ENCODE results near the gene ZNF85. TPM values are rescaled to one million over a fixed set of nuclear protein-coding genes. Genes with fewer than 3 reads are reported as not detected.
A peak's percentile ranks its signal among the peaks of the same experiment; 100 is the strongest.
"Not testable (repeated sequence)": the region's sequence is repeated elsewhere in the genome, so short reads cannot be mapped to it uniquely, and the experiment has no call there.

The ZNF85 gene
- total RNA-seq (10 to 100 TPM; 14.2 to 26.9 TPM), polyA plus RNA-seq (ENCODE audit: insufficient read length in 2 of 2) (10 to 100 TPM; 10.2 to 13.6 TPM)
- long read RNA-seq, donor 1, partial matches to known transcripts, result 0 of 4 reads
- long read RNA-seq, donor 1, other reads (novel, unspliced or antisense), result 0 of 4 reads
- long read RNA-seq, donor 2, partial matches to known transcripts, result 0 of 1 reads
- long read RNA-seq, donor 2, other reads (novel, unspliced or antisense), result 0 of 1 reads
- long read RNA-seq, donor 3, partial matches to known transcripts, result 0 of 6 reads
- long read RNA-seq, donor 3, other reads (novel, unspliced or antisense), result 0 of 6 reads
- long read RNA-seq, donor 4, transcript ZNF85-202 (4 exons, 2,296 nt), result major isoform, 13 of 20 reads
- long read RNA-seq, donor 4, partial matches to known transcripts, result 0 of 20 reads
- long read RNA-seq, donor 4, other reads (novel, unspliced or antisense), result 0 of 20 reads

DNA sequence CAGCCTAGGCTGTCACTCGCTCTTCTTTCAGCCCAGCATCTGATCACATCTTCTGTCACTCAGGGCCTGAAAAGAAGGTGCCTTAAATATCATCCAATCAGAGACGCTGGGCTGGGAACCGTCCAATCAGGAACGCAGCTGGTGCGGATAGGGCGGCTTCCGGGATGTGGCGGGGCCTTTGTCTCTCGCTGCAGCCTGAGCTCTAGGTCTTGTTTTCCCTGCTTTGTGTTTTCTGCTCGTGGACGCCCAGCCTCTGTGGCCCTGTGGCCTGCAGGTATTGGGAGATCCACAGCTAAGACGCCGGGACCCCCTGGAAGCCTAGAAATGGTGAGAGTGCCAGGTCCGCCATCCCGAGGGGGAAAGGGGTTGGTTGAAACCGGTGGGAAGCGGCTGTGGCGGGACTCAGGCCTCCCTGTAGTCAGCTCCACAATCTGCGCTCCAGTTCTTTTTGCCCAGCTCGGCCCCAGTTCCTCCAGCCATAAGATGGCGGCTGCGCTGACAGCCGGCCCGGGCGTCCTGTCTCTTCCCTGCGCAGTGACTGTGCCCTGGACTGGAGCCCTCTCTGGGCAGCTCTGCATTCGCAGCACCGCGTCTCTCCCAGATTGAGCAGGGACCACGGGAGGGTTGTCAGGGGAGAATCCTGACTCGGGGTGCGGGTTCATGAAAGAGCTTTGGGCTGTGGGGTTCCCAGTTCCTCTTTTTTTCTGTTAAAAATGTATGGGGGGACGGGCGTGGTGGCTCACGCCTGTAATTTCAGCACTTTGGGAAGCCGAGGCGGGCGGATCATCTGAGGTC is at the start of gene ZNF85:
TSS of gene ZNF85 (plus strand) at position 175 of the 795 bp plus-strand sequence. CDS start at position 325, 150 bp downstream.
- H3K36me3 ChIP-seq (ENCODE audit: control insufficient read depth, insufficient read depth, low read length), result no peaks in the 10 kb centered on the region
- H3K9me3 ChIP-seq (ENCODE audit: control insufficient read depth, insufficient read depth, low read length), result no peaks in the 10 kb centered on the region
- peak within 1 kb of the TSS; percentile 72 for H3K4me3 ChIP-seq (ENCODE audit: low read depth, low read length)
- WGBS (ENCODE audit: insufficient coverage), result under 1% methylated on average over 38 of the region's 38 CpGs
- H3K4me1 ChIP-seq (ENCODE audit: control insufficient read depth, insufficient read depth, low read length), result peaks cover 6% of the 10 kb centered on the region
- H3K27me3 ChIP-seq (ENCODE audit: control insufficient read depth, insufficient read depth, low read length), result no peaks in the 10 kb centered on the region
- H3K27ac ChIP-seq (ENCODE audit: low read depth, low read length), result peak within 1 kb of the TSS; percentile 92
- DNase-seq (ENCODE audit: low read depth in 4 of 6, low spot score in 6 of 6), result peak; percentile 86 to 99 (median 90)

DNA sequence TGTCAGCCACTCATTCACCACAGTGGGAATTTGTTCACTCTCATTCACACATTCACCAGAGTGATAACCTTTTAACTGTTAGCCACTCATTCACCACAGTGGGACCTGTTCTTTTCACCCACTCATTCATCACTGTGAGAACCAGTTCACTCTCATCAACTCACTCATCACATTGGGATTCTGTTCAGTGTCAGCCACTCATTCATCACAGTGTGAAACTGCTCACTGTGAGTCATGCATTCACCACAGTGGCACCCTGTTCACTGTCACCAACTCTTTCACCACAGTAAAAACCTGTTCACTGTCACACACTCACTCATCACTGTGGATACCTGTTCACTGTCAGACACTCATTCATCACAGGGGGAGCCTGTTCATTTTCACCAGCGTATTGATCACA is 43.5 kb upstream of the ZNF85 start:
- WGBS (ENCODE audit: insufficient coverage), result 80% methylated on average over 1 of the region's 1 CpG
- Histone ChIP-seq H3K27ac (ENCODE audit: low read depth, low read length) (no peak overlapping the region), H3K27me3 (ENCODE audit: control insufficient read depth, insufficient read depth, low read length) (no peaks in the 10 kb centered on the region), H3K36me3 (ENCODE audit: control insufficient read depth, insufficient read depth, low read length) (no peaks in the 10 kb centered on the region), H3K4me1 (ENCODE audit: control insufficient read depth, insufficient read depth, low read length) (no peaks in the 10 kb centered on the region), H3K4me3 (ENCODE audit: low read depth, low read length) (no peak overlapping the region), H3K9me3 (ENCODE audit: control insufficient read depth, insufficient read depth, low read length) (peaks cover 2% of the 10 kb centered on the region)
- DNase-seq (ENCODE audit: low read depth in 4 of 6, low spot score in 6 of 6), result no peak

DNA sequence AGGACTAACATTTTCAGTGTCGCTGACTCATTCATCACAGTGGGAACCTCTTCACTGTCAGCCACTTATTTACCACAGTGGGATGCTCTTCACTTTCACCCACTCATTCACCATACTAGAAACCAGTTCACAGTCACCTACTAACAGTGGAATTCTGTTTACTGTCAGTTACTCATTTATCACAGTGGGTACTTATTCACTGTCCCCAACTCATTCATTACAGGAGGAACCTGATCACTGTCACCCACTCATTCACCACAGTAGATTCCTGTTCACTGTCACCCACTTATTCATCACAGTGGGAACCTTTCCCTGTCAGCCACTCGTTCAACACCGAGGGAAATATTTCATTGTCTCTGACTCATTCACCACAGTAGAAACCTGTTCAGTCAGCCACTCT is 10.1 kb upstream of the ZNF85 start:
- 76% methylated on average over 3 of the region's 3 CpGs for WGBS (ENCODE audit: insufficient coverage)
- Histone ChIP-seq H3K27ac (ENCODE audit: low read depth, low read length) (no peak overlapping the region), H3K4me1 (ENCODE audit: control insufficient read depth, insufficient read depth, low read length) (no peaks in the 10 kb centered on the region), H3K27me3 (ENCODE audit: control insufficient read depth, insufficient read depth, low read length) (no peaks in the 10 kb centered on the region), H3K36me3 (ENCODE audit: control insufficient read depth, insufficient read depth, low read length) (no peaks in the 10 kb centered on the region), H3K4me3 (ENCODE audit: low read depth, low read length) (no peak overlapping the region), H3K9me3 (ENCODE audit: control insufficient read depth, insufficient read depth, low read length) (peaks cover 3% of the 10 kb centered on the region)
- no peak for DNase-seq (ENCODE audit: low read depth in 4 of 6, low spot score in 6 of 6)

DNA sequence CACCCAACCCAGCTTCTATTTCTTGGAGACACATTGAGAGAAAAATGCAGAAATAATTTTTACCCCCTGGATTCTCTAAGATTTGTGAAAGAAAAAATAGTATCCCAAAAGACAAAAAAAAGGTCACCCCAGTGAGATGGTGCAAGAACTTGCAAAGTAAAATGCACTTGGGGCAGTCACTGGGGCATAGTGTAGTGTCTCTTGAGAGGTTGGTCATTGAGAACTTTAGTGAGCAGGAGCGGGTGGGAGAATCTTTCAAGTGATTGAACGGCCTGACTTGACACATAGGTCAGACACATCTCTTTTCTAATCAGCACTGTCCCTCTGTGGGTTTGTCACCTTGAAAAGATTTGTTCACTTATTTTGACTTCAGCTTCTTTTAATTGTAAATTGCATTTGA is 2.4 kb downstream of the ZNF85 start:
- no peak for DNase-seq (ENCODE audit: low read depth in 4 of 6, low spot score in 6 of 6)
- no peaks in the 10 kb centered on the region for H3K27me3 ChIP-seq (ENCODE audit: control insufficient read depth, insufficient read depth, low read length)
- H3K36me3 ChIP-seq (ENCODE audit: control insufficient read depth, insufficient read depth, low read length), result peaks cover 3% of the 10 kb centered on the region
- H3K4me3 ChIP-seq (ENCODE audit: low read depth, low read length), result no peak overlapping the region
- H3K9me3 ChIP-seq (ENCODE audit: control insufficient read depth, insufficient read depth, low read length), result no peaks in the 10 kb centered on the region
- WGBS (ENCODE audit: insufficient coverage), result no CpG with 5 or more reads among the region's 2 CpGs
- H3K27ac ChIP-seq (ENCODE audit: low read depth, low read length), result no peak overlapping the region
- peaks cover 6% of the 10 kb centered on the region for H3K4me1 ChIP-seq (ENCODE audit: control insufficient read depth, insufficient read depth, low read length)

DNA sequence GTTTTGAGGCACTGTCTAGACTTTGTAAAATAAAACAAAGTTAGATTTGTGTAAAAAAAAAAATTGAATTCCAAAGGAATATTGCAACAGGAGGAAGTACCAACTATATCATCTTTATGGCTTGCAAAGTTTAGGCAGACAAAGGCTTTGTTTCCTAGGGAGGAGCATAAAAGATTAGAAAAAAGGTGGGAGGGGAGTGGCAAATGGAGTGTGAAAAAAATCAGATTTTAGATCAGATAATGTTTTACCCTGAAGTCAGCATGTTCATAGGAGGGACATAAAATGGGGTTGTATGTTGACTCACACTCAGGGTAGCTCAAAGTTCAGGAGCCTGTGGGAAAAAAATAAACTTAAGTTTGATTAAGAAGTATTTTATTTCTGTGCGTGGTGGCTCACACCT is 3.7 kb downstream of the ZNF85 start:
- no peak overlapping the region for H3K4me3 ChIP-seq (ENCODE audit: low read depth, low read length)
- H3K27me3 ChIP-seq (ENCODE audit: control insufficient read depth, insufficient read depth, low read length), result no peaks in the 10 kb centered on the region
- no peak for DNase-seq (ENCODE audit: low read depth in 4 of 6, low spot score in 6 of 6)
- no peak overlapping the region for H3K27ac ChIP-seq (ENCODE audit: low read depth, low read length)
- H3K4me1 ChIP-seq (ENCODE audit: control insufficient read depth, insufficient read depth, low read length), result peaks cover 6% of the 10 kb centered on the region
- H3K36me3 ChIP-seq (ENCODE audit: control insufficient read depth, insufficient read depth, low read length), result peaks cover 3% of the 10 kb centered on the region
- no peaks in the 10 kb centered on the region for H3K9me3 ChIP-seq (ENCODE audit: control insufficient read depth, insufficient read depth, low read length)
- no CpG with 5 or more reads among the region's 1 CpG for WGBS (ENCODE audit: insufficient coverage)

DNA sequence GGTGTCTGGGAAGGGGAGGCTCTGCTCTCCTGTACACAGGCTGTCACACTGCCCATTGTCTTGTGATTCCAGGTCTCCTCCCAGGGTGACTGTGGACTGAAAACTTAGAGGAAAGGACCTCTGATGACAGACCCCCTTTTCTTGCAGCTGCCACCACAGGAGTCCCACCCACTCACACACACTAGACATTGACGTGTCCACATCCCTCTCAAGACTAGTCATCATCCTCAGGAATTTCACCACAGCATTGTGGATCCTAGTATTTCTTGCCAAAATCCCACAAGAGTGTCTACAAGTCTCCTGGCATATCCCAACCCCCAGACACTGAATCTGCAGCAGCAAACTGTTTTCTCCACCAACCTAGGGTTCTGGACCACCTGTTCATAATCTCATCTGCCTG is 5.3 kb downstream of the ZNF85 start:
- Histone ChIP-seq H3K27me3 (ENCODE audit: control insufficient read depth, insufficient read depth, low read length) (no peaks in the 10 kb centered on the region), H3K4me3 (ENCODE audit: low read depth, low read length) (no peak overlapping the region), H3K9me3 (ENCODE audit: control insufficient read depth, insufficient read depth, low read length) (no peaks in the 10 kb centered on the region), H3K36me3 (ENCODE audit: control insufficient read depth, insufficient read depth, low read length) (peaks cover 3% of the 10 kb centered on the region), H3K27ac (ENCODE audit: low read depth, low read length) (no peak overlapping the region), H3K4me1 (ENCODE audit: control insufficient read depth, insufficient read depth, low read length) (peaks cover 6% of the 10 kb centered on the region)
- WGBS (ENCODE audit: insufficient coverage), result 100% methylated on average over 1 of the region's 1 CpG
- no peak for DNase-seq (ENCODE audit: low read depth in 4 of 6, low spot score in 6 of 6)

DNA sequence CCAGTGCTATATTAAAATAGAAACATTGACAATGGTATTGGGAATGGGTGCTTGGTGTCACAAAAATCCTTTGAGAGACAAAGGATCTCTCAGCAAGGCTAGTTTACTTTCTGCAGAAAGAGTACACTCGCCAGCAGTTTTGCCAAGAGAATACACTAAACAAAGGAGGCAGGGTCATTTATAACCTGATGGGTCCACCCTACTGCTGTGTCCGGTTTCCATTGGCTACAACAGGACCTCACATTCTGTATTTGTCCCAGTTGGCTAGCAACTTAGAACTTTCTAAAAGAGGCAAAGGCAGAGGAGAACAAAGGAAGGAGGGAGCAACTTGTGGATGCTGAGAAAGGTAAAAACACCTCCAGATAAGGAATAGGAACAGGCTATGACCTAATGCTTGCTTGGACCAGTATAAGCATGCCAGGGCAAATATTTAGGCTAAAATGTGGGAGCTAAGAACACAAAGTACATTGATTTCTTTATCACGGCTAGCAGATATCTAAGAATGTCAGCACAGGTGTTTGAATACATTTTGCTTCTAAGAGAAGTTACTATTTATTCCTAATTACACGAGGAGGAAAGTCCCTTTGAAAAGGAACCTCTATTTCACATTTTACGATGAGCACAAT is 13.4 kb downstream of the ZNF85 start:
- not testable (repeated sequence) for H3K36me3 ChIP-seq (ENCODE audit: control insufficient read depth, insufficient read depth, low read length); H3K9me3 ChIP-seq (ENCODE audit: control insufficient read depth, insufficient read depth, low read length); H3K4me3 ChIP-seq (ENCODE audit: low read depth, low read length); H3K27ac ChIP-seq (ENCODE audit: low read depth, low read length); H3K4me1 ChIP-seq (ENCODE audit: control insufficient read depth, insufficient read depth, low read length); DNase-seq (ENCODE audit: low read depth in 4 of 6, low spot score in 6 of 6); H3K27me3 ChIP-seq (ENCODE audit: control insufficient read depth, insufficient read depth, low read length)
- WGBS (ENCODE audit: insufficient coverage), result 89% methylated on average over 1 of the region's 5 CpGs

DNA sequence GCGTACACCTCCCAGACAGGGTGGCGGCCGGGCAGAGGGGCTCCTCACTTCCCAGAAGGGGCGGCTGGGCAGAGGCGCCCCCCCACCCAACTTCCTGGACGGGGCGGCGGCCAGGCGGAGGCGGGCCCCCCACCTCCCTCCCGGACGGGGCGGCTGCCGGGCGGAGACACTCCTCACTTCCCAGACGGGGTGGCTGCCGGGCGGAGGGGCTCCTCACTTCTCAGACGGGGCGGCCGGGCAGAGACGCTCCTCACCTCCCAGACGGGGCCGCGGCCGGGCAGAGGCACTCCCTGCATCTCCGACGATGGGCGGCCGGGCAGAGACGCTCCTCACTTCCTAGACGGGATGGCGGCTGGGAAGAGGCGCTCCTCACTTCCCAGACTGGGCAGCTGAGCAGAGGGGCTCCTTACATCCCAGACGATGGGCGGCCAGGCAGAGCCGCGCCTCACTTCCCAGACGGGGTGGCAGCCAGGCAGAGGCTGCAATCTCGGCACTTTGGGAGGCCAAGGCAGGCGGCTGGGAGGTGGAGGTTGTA is 29.6 kb downstream of the ZNF85 start:
- not testable (repeated sequence) for H3K4me1 ChIP-seq (ENCODE audit: control insufficient read depth, insufficient read depth, low read length); H3K36me3 ChIP-seq (ENCODE audit: control insufficient read depth, insufficient read depth, low read length); H3K27ac ChIP-seq (ENCODE audit: low read depth, low read length); H3K9me3 ChIP-seq (ENCODE audit: control insufficient read depth, insufficient read depth, low read length); DNase-seq (ENCODE audit: low read depth in 4 of 6, low spot score in 6 of 6); H3K4me3 ChIP-seq (ENCODE audit: low read depth, low read length); H3K27me3 ChIP-seq (ENCODE audit: control insufficient read depth, insufficient read depth, low read length)
- WGBS (ENCODE audit: insufficient coverage), result 80% methylated on average over 27 of the region's 41 CpGs

DNA sequence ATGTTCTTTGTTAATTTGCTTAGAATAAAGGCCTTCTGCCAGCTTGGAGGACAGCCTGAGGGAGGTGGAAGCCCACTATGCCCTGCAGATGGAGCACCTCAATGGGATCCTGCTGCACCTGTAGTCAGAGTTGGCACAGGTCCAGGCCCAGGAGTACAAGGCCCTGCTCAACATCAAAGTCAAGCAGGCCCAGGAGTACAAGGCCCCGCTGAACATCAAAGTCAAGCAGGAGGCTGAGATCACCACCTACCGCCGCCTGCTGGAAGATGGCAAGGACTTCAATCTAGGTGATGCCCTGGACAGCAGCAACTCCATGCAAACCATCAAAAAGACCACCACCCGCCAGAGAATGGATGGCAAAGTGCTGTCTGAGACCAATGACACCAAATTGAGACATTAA is 41.7 kb downstream of the ZNF85 start:
- Histone ChIP-seq H3K27ac (ENCODE audit: low read depth, low read length) (no peak overlapping the region), H3K36me3 (ENCODE audit: control insufficient read depth, insufficient read depth, low read length) (no peaks in the 10 kb centered on the region), H3K4me3 (ENCODE audit: low read depth, low read length) (no peak overlapping the region), H3K4me1 (ENCODE audit: control insufficient read depth, insufficient read depth, low read length) (no peaks in the 10 kb centered on the region), H3K27me3 (ENCODE audit: control insufficient read depth, insufficient read depth, low read length) (no peaks in the 10 kb centered on the region), H3K9me3 (ENCODE audit: control insufficient read depth, insufficient read depth, low read length) (peaks cover 2% of the 10 kb centered on the region)
- DNase-seq (ENCODE audit: low read depth in 4 of 6, low spot score in 6 of 6), result no peak
- WGBS (ENCODE audit: insufficient coverage), result 42% methylated on average over 4 of the region's 4 CpGs
